Activated CD4-positive, alpha-beta T cell treated with anti-CD3 and anti-CD28 coated beads, Interleukin-2, amount 10 ng/mL, durations not matched to agents 24 days and 14 days (primary cell): Measurements from ENCODE around the gene SIK2. TPM values are rescaled to one million over a fixed set of nuclear protein-coding genes. Genes with fewer than 3 reads are reported as not detected.

Experiments used
- DNase-seq: peaks from one replicate; pipeline ENCODE4 v3.0.0; 2022
- H3K27ac Mint-ChIP-seq: one replicate; pipeline ENCODE4 v1.8.0; 2022; ENCODE audit warnings: mild to moderate bottlenecking, mixed read lengths
- H3K27me3 Mint-ChIP-seq: one replicate; pipeline ENCODE4 v1.8.0; 2022; ENCODE audit warnings: mixed read lengths
- H3K36me3 Mint-ChIP-seq: one replicate; pipeline ENCODE4 v1.8.0; 2022; ENCODE audit warnings: low read depth, mild to moderate bottlenecking, mixed read lengths
- H3K4me1 Mint-ChIP-seq: one replicate; pipeline ENCODE4 v1.8.0; 2021; ENCODE audit warnings: mixed read lengths
- H3K4me3 Mint-ChIP-seq: one replicate; pipeline ENCODE4 v1.8.0; 2022; ENCODE audit warnings: mild to moderate bottlenecking, moderate library complexity, mixed read lengths
- H3K9me3 Mint-ChIP-seq: one replicate; pipeline ENCODE4 v1.8.0; 2021; ENCODE audit warnings: mixed read lengths
- intact Hi-C: fragments of 100-400 bp; cut with micrococcal nuclease; formaldehyde crosslinking; loops from one replicate; pipeline ENCODE4 v1.15.1; 2023
- total RNA-seq: library from RNA; stranded (reverse); gene quantifications from 2 replicates; pipeline ENCODE4 v1.2.3, GENCODE V29; 2022

Gene SIK2
- total RNA-seq, 1 donor from 2014 or later, result 8.2 TPM

DNA sequence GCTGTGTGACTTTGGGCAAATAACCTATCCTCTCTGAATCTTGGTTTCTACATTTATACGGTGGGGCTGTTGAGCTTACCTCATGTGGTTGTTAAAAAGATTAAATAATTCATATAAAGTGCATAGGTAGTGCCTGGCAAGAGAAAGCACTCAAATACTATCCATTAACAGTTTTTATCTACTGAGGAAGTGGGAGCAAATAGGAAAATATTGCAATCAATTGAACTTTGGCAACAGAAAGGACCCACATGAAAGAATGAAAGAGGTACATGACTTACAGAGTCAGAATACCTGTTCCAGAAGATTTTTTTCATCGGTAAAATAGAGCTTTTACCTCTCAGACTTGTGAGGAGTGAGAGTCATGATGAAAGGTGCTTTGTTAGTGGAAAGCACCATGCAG is 170.3 kb downstream of the SIK2 start:
- intact Hi-C loops, result no loop called here
- no peaks in the 10 kb centered on the region for H3K36me3 Mint-ChIP-seq

DNA sequence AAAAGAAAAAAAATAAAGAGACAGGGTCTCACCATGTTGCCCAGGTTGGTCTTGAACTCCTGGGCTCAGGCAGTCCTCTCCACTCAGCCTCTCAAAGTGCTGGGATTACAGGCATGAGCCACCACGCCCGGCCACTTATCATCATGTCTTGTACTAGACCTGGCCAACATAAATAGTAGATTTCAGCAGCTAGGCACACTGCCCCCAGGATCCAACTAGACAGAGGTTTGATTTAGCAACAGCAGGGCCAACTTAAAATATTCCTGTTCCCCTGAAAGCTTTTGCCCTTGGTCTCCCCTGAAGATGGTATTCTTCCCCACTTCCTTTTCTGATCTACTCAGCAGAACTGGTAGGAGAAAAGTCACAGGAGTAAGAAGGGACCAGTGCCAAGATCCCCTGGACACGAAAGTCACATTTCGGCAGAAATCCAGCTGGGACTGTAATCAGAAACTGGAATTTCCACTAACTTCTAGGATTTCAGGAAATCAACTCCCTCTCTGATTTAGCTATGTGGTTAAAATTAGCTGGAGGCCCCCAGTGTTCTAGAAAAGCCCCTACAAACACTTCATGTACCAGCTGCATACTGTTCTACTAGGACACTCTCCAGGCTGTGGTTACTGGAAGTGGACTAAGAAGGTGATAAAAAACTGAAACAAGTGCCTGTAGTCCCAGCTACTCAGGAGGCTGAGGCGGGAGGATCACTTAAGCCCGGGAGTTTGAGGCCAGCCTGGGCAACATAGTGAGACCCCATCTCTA is 172.9 kb downstream of the SIK2 start:
- intact Hi-C loops, result no loop called here
- Mint-ChIP-seq H3K4me3 (no peak overlapping the region), H3K27ac (no peak overlapping the region), H3K9me3 (no peaks in the 10 kb centered on the region), H3K27me3 (no peaks in the 10 kb centered on the region), H3K36me3 (no peaks in the 10 kb centered on the region), H3K4me1 (no peaks in the 10 kb centered on the region)
- DNase-seq, result no peak

More for the DNA sequence above, 170.3 kb downstream of the SIK2 start:
- H3K27me3 Mint-ChIP-seq, result no peaks in the 10 kb centered on the region
- H3K9me3 Mint-ChIP-seq, result no peaks in the 10 kb centered on the region
- no peaks in the 10 kb centered on the region for H3K4me1 Mint-ChIP-seq
- no peak overlapping the region for H3K4me3 Mint-ChIP-seq
- no peak for DNase-seq
- no peak overlapping the region for H3K27ac Mint-ChIP-seq

DNA sequence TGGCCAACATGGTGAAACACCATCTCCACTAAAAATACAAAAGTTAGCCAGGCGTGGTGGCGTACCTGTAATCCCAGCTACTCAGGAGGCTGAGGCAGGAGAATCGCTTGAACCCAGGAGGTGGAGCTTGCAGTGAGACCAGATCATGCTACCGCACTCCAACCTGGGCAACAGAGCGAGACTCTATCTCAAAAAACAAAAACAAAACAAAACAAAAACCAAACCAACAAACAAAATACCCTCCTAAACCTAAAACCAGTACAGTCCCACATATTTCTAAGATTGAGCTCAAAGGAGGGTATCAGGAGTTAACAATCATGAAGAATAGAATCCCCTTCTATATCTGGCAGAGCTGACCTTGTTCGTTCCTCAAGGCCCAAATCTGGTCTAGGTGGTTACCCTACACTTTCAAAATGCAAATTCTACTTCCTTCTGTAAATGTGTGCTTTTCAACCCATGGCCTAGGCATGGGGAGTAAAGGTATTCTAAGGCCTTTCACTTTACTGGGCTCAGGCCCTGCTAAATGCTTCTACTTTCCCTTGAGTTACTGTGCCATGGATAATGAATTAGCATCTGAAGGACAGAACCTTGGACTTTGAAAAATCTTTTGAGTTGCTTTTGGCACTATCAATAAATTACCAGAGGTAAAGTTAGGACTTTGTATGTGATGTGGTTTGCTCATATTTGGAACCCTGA is 174.3 kb downstream of the SIK2 start:
- Mint-ChIP-seq H3K27me3 (no peaks in the 10 kb centered on the region), H3K9me3 (no peaks in the 10 kb centered on the region), H3K36me3 (no peaks in the 10 kb centered on the region), H3K27ac (no peak overlapping the region), H3K4me3 (no peak overlapping the region), H3K4me1 (no peaks in the 10 kb centered on the region)
- no peak for DNase-seq
- intact Hi-C loops, result loop anchor here (1.0 to 2.0 kb wide), 6 partner anchors 9 to 322 kb away; partner anchors contain the start of gene SIK2

DNA sequence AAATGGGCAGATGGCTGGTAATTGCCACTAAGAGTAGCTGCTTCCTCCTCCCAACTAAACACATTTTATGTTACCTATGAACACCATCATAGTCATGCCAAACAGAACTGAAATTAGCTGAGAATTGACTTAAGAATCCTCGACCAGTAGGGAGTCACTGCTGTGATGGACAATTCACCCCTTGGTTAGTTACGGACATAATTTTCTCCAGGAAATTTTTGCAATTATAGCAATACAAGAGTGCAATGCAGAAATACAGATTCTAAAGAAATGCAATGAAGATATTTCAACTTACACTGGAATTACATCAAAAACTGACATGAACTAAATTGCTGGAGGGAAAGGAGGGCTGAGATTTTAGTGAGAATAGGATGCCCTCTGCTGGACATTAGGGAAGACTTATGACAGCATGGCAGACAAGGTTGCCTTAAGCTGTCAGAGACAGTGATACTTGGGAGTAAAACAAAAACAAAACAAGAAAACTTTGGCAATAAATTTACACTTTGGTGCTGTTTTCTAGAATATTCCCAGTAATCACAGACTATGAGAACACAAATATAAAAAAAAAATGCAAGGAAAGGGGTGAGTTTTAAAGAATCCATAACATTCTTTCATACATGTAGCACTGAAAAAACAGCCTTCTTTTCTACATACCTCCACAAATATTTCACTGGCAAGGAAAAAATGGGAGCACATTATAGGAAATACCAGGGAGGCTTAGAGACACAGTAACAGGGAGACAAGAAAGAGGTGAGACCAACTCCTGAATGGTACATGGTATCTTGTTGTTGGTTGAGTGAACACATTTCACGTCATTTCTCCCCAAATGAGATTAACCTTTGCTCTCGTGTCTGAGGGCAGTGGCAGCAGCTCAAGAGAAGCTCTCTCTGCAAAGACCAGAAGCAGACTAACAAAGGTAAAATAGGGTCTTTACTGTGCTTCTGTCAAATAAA is 175.1 kb downstream of the SIK2 start:
- Mint-ChIP-seq H3K27me3 (no peaks in the 10 kb centered on the region), H3K36me3 (peaks cover under 1% of the 10 kb centered on the region), H3K9me3 (no peaks in the 10 kb centered on the region), H3K27ac (no peak overlapping the region), H3K4me1 (no peaks in the 10 kb centered on the region), H3K4me3 (no peak overlapping the region)
- intact Hi-C loops, result loop anchor here (1.0 to 2.0 kb wide), 6 partner anchors 10 to 323 kb away; partner anchors contain the start of gene SIK2
- peak; percentile 77 for DNase-seq

DNA sequence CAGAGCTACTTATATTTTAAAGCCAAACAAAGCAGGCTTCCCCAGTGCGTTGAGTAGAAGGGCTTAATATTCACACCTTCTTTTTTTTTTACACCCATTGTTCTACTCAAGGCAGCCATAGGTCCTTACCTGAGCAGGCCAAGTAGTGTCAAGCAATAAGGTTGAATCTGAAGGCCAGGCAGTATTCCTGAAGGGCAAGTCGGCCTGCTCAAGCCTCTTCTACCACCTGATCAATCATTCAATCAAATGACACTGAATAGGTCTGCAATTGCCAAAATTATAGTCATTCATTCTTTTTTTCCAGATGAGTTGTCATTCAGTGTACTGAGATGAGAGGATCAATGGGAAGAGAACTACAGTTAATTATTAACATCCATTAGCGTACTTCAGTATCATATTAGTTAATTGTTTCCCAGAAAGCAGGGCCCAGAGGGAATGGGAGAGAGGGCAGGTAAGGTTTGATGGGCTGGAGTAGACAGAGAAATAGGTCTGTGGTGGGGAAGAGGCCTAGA is 175.9 kb downstream of the SIK2 start:
- no peak overlapping the region for H3K27ac Mint-ChIP-seq
- DNase-seq, result no peak
- peaks cover 2% of the 10 kb centered on the region for H3K36me3 Mint-ChIP-seq
- no peaks in the 10 kb centered on the region for H3K27me3 Mint-ChIP-seq
- no peaks in the 10 kb centered on the region for H3K4me1 Mint-ChIP-seq
- H3K9me3 Mint-ChIP-seq, result no peaks in the 10 kb centered on the region
- intact Hi-C loops, result no loop called here
- no peak overlapping the region for H3K4me3 Mint-ChIP-seq

DNA sequence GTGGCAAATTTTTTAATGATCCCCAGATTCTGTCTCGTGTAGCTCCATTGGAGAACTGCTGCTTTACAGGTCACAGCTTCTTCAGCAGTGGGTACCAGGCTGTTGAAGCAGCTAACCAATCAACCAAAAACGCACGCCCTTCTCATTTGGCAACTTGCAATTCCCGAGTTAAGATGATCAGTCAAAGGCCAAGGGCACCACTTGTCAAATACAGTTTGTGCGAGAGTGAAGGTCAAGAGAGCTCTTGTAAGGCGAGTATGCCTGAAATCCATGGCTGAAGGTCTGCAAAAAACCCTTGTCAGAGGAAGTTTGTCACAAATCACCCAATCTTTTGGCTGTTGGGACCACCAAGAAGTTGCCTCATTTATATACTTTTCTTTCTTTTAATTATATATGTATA is 176.9 kb downstream of the SIK2 start:
- H3K36me3 Mint-ChIP-seq, result peaks cover 4% of the 10 kb centered on the region
- no peak overlapping the region for H3K27ac Mint-ChIP-seq
- no peak for DNase-seq
- intact Hi-C loops, result no loop called here
- H3K9me3 Mint-ChIP-seq, result no peaks in the 10 kb centered on the region
- no peaks in the 10 kb centered on the region for H3K27me3 Mint-ChIP-seq
- no peaks in the 10 kb centered on the region for H3K4me1 Mint-ChIP-seq
- H3K4me3 Mint-ChIP-seq, result no peak overlapping the region

Other genes with a start within 250 kb of the SIK2 start
- gene POU2AF1, start 223.2 kb upstream of the SIK2 start, total RNA-seq, result 65.6 and 68.9 TPM in 2 replicates
- not detected in 2 replicates for gene BTG4, start 90.1 kb upstream of the SIK2 start, total RNA-seq
- gene HOATZ, start 87.7 kb upstream of the SIK2 start, total RNA-seq, result not detected in 2 replicates
- gene LAYN, start 61.7 kb upstream of the SIK2 start, total RNA-seq, result 6.4 and 6.7 TPM in 2 replicates
- gene PPP2R1B, start 163.9 kb downstream of the SIK2 start, total RNA-seq, result 63.2 and 63.6 TPM in 2 replicates